NCI-H128 (cell line): ENCODE measurements around the gene MED28.
"Not testable (repeated sequence)": the region's sequence is repeated elsewhere in the genome, so short reads cannot be mapped to it uniquely, and the experiment has no call there.

Source experiments
- DNase-seq: peaks from one replicate; lab custom pipeline; 2025; ENCODE audit not compliant: unreplicated experiment; lab: John Stamatoyannopoulos, UW

MED28 gene, protein sequence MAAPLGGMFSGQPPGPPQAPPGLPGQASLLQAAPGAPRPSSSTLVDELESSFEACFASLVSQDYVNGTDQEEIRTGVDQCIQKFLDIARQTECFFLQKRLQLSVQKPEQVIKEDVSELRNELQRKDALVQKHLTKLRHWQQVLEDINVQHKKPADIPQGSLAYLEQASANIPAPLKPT

DNA sequence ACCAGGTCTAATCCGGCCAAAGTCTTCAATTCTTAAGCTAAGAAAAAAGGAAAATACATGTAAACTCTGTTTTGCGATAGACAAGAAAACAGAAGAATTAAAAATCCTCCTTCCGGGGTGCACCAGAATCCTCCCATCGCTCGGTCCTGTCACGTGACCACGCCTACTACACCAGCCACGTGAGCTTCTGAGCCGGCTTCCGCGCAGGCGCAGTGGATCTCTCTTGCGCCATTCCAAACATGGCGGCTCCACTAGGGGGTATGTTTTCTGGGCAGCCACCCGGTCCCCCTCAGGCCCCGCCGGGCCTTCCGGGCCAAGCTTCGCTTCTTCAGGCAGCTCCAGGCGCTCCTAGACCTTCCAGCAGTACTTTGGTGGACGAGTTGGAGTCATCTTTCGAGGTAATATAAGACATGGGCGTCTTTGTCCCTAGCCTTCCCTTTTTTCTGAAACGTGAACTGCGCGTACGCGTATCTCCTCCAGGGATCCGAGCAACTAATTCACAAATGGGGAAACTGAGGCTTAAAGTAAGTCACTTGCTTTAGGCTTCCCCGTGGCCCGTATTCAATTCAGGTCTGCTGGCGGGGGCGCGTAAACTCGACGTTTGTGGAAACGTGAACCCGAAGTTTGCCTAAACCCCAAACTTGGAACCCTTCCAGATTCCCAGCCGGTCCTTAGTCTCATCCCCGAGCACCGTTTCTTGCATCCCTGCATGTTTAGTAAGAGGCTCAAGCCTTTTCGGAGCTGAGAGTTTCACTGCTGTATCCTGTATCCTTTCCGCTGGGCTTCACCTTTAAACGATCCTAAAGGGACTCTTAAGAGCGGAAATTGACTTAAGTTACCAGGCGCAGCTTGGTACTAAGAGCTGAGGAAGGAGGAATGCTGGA lies at the start of gene MED28:
MED28 (plus strand) TSS at position 226 of the 884 bp plus-strand sequence; CDS start at position 240, 14 bp downstream.
- DNase-seq = peak; percentile 81

DNA sequence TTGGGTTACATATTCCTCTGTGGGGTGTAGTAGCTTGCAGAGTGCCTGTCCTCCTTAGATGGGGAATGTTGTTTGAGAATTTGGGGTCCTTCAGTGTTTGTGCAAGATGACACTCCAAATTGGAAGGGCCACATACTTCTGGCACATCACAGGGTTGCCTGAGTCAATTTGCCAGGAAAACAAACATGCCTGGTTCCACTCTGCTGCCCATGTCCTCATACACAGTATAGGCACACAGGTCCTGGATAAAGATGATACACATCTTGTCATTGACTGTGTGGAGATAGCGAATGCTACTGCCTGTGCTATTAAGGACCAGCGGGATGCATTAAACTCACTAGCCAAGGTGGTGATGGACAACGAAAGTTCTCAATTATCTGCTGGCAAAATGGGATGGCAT lies 48.6 kb upstream of the MED28 start:
- no peak for DNase-seq

DNA sequence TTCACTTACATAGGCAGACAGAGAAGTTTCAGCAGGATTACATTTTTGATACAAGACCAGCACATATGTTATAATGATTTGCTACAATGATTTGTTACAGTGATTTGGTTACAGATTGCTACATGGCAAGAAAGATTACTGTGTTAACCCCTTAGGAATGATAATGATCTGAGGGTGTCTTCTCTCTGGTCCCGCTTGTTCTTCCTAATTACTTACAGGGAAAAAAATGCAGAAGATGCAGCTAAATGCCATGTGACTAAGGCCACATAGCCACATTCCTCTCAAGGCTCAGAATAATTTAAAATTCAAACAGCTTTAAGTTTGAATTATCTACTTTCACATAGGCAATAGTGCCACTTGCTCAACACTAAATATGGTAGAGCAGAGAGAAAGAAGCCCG lies 47.2 kb upstream of the MED28 start:
- no peak for DNase-seq

DNA sequence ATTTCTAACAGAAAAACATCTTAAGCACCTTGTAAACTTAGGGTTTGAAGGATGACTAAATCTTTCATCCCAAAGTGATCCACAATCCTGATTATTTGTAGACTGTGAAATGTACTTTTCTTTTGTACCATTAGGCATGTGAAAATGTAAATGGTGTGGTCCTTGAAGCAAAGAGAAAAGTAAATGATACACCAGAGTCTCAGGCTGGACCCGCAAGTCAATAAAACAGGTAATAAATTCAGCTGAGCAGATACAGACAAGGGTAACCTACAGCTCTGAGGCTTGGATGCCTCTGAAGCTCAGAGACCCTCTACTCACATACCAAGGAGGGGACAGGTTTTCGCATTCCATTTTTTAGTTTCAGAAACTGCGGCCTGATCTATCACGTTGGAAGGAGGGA lies 40.2 kb upstream of the MED28 start:
- no peak for DNase-seq

DNA sequence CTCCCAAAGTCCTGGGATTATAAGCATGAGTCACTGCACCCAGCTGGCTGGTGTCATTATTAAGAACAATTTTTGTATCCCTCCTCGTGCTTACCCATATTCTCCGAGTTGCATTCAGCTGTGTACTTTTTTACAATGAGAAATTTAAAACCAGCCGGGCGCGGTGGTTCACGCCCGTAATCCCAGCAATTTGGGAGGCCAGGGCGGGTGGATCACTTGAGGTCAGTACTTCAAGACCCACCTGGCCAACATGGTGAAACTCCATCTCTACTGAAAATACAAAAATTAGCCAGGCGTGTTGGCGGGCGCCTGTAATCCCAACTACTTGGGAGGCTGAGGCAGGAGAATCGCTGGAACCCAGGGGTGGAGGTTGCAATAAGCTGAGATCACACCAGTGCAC lies 39.3 kb upstream of the MED28 start:
- DNase-seq = not testable (repeated sequence)

DNA sequence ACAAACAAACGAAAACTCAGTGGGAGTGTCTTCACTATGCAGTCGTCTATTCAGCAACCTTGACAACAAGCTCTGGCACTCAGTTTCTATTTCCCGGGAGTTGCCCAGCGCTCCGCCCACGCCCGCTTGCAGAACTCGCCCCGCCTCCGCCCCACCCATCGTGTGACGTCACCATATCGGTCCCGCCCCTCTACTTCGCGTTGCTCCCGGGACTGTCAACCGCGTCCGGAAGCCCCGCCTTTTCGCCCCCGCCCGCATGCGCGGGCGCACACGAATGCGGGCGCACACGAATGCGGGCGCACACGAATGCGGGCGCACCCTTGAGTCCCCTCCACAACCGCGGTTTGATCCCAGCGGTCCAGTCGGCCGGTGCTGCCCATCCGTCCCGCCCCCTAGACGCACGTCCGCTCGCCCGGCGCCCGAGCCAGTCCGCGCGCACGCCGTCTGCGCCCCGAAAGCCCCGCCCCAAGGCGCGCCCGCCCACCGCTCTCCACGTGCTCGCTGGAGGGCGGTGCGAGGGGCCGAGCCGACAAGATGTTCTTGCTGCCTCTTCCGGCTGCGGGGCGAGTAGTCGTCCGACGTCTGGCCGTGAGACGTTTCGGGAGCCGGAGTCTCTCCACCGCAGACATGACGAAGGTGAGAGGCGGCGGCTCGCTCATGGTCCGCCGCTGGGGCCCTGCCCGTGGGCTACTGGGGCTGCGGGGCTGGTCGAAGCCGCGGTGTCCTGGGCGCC lies 37.3 kb upstream of the MED28 start, which contains the start of gene LAP3:
LAP3 (plus strand) TSS at position 267 of the 733 bp plus-strand sequence; CDS start at position 535, 268 bp downstream.
- peak; percentile 75 for DNase-seq

DNA sequence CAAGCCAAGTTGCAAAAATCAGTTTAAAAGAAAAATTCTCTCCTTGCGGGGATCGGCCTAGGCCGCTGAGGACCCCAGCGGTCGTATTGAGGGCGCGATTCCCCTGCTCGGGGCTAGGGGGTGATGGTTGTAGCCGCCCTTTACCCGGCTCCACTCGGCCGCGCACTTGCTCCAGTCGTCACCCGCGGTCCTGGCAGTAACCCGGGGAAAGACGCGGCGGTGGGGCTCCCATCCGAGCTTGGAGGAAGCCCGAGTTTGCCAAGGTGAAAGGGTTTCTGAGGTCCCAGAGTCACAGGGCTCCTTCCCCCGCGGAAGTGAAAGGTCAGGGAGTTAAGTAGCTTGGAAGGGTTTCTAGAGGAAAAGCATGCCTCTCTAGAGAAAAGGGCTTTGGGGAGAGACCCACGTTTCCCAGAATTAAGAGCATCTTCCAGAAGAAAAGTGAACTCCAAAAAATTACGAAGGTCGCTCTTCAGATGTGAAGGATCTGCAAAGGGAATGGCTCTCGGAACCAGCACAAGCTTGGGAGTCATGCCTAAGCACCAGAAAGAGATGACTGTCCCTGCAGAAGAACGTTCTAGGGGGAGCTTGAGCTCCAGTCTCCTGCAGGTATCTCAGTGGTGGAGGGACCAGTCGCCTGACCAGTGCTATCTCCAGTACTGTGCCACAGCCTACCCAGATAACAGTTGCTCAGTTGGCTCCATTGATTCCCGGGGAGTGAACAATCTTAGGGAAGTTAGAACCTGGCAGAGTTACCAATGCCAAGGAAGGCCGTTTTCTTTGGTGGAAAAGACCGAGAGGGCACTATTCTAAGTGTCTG lies 36.6 kb upstream of the MED28 start:
- no peak for DNase-seq

DNA sequence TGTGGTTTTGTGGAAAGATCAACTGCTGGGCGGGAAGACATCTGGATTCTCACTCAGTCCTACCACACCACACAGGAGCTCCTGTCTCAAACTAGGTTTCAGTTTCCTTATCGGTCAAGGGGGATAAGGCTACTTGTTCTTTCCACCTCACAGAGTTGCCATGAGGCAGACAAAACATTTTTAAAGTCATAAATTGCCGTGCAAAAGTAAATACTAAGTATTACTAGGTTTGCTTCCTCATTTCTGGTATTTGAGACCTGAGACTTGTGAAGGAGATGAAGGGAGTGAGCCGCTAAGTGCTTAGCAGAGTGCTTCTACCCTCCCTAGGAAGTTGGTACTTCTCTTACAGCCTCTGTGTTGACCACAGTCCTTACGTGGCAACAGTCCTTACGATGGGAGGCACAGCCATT lies 36.0 kb upstream of the MED28 start:
- no peak for DNase-seq

DNA sequence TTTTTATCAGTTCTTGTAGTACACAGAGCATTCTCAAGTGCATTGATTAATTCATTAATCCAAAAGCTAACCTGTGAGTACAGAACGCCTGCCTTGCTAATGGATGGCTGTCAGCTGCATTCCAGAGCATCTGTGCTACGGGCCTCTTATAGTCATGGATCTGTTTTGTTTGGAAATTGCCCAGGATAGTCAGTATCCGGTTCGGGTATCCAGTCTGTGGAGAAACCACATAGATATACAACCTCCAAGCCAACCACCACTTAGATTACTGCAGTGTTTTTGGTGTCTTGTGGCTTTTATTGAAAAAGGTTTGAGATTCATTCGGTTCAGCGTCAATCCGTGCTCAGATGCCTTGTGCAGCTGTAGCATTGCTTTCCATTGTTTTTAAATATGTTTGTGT lies 33.5 kb upstream of the MED28 start:
- DNase-seq = no peak

DNA sequence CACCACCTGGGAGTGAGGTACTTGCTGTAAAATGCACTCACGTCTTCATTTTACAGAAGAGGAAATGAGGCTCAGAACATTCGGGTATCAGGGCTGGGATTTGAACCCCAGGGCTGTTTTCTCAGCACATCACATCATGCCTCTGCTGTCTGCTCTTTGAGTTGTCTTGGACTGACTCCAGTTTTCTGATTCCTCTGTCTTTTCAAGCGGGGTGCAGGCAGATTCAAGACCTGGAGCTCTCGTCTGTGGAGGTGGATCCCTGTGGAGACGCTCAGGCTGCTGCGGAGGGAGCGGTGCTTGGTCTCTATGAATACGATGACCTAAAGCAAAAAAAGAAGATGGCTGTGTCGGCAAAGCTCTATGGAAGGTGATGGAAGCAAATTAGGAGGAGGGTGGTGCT lies 31.2 kb upstream of the MED28 start:
- DNase-seq = no peak

DNA sequence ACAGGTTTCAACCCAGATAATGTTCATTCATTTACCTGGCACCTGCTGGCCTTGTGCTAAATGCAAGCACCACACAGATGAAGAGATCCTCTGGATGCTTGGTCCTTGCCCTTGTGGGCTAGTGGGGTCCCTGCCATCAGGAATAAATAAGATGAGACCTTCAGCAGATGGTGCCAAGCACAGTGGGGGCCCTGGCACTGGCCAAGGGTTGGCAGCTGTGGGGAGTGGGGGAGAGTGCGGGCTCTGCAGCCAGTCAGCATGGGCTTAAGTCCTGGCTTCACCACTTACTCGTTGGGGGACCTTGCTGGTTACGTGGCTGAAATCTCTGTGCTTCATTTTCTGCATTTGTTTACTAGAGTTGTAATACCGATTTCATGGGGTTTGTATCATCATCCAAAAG lies 30.5 kb upstream of the MED28 start:
- DNase-seq = no peak

DNA sequence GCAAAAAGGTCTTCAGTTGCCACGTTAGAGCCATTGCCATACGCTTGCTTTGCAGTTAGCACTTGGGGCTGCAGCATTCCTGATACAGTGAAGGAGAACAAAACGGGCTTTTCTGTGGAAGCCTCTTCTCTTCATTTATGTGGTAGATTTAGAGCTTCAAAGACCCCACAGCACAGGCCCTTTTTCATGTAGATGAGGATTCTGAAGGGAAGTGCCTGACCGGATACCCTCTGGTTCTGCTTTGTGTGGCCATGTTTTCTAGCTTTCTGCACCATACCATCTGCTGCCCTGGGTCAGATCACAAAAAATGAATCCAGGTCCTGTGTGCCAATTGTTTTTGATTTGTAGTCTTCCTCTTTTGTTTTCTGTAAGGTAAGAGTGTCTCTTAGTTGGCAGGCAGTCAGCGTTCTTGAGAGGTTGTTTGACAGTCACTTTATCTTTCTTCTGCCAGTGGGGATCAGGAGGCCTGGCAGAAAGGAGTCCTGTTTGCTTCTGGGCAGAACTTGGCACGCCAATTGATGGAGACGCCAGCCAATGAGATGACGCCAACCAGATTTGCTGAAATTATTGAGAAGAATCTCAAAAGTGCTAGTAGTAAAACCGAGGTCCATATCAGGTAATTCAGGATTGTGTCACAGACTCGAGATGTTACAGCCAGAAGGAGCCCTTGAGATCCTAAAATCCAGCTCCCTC lies 29.8 kb upstream of the MED28 start:
- DNase-seq = no peak

DNA sequence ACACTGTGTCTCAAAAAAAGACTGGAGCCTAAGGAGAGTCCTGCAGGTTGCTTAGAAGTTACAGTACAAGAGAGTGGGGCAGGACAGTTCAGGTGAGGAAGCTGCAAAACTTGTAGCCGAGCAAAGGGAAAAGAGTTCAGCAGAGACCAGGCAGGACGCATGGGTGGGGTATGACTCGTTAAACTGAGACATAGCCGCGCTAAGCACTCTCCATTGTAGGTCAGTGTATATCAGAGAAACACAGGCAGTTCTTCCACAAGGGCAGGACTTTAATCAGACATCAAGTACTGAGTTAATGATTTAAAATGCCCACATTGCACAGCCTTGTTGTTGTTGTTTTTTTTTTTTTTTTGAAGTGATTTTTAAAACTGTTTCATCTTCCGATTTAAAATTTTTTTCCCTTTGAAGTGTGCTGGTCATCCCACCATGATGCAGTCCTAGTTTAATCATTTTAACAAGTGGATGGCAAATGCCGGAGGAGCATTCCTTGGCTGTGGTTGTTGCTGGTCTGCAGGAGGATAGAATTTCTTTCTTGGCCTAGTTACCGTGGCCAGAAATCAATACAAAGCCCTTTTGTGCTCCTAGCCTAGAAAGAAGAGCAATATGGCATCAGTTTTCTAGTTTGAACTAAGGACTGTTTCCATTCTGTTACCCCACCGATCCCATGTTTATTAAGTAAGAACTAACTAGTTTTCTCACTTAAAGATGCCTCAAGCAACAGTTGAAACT lies 27.2 kb upstream of the MED28 start:
- DNase-seq = no peak

DNA sequence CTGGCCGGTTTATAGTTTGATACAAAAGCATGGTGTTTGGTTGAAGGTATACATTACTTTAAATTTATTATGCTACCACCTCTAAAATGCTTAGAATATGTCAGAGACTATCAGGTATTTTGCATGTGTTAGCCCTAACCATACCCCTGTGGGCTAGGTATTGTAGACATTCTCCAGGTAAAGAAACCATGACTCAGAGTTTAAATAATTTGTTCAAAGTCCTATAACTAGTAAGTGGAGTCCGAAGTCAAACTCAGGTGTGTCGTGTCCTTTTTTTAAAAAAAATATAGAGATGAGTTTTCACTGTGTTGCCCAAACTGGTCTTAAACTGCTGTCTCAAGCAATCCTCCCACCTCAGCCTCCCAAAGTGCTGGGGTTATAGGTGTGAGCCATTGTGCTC lies 25.1 kb upstream of the MED28 start:
- no peak for DNase-seq

DNA sequence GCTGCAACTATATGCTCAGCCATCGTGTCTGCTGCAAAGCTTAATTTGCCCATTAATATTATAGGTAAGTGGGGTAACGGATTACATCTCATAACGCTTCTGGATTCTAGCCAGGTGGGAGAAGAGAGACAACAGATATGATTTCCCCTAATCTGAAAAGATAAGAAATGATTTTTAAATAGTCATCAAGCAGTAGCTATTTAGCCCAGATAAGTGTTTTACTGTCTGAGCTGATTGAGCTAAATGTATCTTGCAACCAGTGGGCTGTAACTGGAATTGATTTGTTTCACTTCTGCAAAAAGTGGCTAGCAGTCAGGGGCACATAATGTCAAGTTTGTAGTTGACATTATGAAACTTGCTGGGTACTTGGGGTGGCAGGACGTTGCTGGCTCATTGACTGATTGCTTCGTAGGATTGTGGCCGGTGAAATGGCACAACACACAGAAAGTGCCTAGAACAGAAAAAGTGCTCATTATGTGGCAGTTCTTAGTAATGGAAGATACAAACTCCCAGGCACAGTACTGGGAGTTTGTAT lies 18.9 kb upstream of the MED28 start:
- DNase-seq = no peak

DNA sequence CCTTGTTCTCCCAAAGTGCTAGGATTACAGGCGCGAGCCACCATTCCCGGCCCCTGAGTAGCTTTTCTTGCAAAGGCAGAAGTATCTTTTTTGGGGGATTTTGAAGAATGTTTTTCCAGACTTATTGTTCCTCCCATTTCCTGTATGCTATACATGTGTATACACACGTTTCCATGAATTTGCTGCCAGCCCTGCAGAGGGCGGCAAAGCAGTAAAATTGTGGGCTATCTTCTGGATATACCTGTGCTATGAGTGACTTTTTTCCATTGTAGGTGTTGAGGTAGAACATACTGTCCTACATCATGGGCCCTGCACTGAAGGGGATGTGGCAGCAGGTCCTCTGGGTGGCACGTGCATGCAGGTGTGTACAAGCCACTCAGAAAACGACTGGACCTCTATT lies 16.9 kb upstream of the MED28 start:
- DNase-seq = no peak

DNA sequence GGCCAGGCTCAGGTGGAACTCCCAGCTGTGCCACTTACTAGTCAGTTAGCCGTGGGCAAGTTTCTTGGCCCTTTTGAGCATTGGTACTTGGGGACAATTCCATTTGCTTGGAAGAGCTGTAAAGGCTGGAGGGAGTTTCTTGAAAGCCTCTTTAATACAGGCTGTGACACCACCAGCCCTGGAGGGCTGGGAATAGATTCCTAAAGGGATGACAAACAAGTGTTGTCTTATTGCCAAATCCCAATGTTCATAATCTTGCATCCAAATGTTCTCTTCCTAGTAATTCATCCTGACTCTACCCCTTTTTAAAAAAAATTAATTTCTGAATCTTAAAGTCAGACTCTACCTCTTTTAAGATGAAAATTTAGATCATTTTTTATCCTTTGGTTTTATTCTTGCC lies 14.6 kb upstream of the MED28 start:
- no peak for DNase-seq

DNA sequence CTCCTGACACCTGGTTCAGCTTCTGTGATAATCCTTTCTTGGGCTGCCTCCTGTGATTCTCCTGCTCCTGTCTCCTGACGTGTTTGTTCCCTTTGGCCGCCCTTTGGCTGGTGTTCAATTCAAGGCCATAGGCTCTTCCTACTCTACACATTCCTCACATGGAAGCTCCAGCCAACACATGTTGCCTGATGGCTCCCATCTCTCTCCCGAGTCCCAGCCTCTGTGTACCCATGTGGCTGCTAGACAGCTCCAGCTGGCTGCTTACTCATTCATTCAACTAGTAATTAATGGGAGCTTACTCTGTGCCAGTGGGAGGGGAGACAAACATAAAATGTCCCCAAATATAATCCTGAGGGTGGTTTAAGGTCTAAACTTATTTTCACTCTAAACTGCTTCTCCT lies 9.2 kb upstream of the MED28 start:
- no peak for DNase-seq

DNA sequence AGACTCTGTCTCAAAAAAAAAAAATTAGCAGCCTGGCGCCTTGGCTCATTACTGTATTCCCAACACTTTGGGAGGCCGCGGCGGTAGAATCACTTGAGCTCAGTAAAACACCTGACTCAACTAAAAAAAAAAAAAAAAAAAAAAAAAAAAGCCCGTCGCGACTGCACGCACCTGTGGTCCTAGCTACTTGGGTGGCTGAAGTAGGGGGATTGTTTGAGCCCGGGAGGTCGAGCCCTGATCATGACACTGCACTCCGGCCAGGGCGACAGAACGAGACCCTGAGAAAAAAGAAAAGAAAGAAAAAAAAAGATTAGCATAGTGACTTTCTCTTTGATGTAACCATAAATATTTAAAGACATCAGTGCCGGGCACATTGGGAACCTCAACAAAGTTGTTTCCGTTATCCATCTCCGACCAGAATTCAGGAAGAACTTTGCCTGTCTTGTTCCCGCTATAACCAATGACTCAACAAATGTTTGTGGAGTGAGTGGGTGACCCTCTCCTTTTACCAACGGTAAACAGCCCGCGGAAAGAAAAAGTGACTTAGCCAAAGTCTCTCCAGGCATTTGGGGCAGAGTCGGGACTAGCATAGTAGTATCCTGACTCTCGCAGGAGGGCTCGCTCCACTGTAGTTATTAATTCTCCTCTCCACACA lies 553 bp upstream of the MED28 start:
- no peak for DNase-seq
